PFSK-1 (cell line): ENCODE data around the gene FUS.

Experiments
- FOXP2 ChIP-seq: optimal IDR thresholded peaks from 2 replicates; pipeline ENCODE3; 2011; ENCODE audit warnings: borderline replicate concordance, control low read depth, inconsistent platforms; ENCODE audit not compliant: insufficient read depth; ENCODE audit errors: extremely low read length, extremely low read depth
- POLR2AphosphoS5 ChIP-seq: IDR thresholded peaks from 2 replicates; pipeline ENCODE4 v1.6.1; 2012; ENCODE audit warnings: low read depth, mild to moderate bottlenecking, control low read depth, low read length, moderate library complexity
- REST ChIP-seq, 2 experiments: IDR thresholded peaks; 2 replicates each; pipeline versions ENCODE4 v1.6.1 to v1.8.0; 2011 to 2012; ENCODE audit warnings: low read depth in 2 of 2, low read length in 2 of 2, control low read depth in 1 of 2, inconsistent platforms in 1 of 2, mild to moderate bottlenecking in 1 of 2, moderate library complexity in 1 of 2; ENCODE audit not compliant: insufficient read depth in 1 of 2
- SIN3A ChIP-seq: IDR thresholded peaks from 2 replicates; pipeline ENCODE4 v1.6.1; 2012; ENCODE audit warnings: mild to moderate bottlenecking, low read length, moderate library complexity, borderline replicate concordance; ENCODE audit not compliant: insufficient read depth
- TAF1 ChIP-seq: IDR thresholded peaks from 2 replicates; pipeline ENCODE4 v1.6.1; 2012; ENCODE audit warnings: low read length, control low read depth, borderline replicate concordance; ENCODE audit not compliant: insufficient read depth

FUS gene

DNA sequence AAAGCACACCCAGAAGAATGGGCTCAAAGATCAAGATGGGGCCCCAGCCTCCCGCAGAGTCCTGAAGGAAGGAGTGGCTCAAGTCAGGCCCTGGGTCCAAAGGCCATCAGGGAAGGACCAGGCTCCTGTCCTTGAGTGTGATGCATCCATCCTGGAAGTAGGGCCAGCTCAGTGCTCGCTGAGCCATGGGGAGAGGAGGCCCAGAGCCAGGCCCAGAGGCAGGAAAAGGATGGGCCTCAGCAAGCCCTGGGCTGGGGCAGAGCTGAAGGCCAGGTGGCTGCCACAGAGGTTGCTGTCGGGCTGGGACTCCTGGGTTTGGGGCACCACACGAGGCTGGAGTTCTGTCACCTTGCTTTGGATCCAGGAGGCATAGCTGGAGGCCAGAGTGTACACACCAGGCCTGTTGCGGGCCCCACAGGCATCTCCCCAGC, 48.1 kb upstream of the FUS start:
- TF ChIP-seq FOXP2 (no peak), SIN3A (no peak), POLR2AphosphoS5 (no peak), REST (IDR thresholded peaks at IDR 0.05; ENCODE audit: insufficient read depth in 1 of 2, low read depth in 2 of 2, low read length in 2 of 2) (no peak), TAF1 (no peak)

DNA sequence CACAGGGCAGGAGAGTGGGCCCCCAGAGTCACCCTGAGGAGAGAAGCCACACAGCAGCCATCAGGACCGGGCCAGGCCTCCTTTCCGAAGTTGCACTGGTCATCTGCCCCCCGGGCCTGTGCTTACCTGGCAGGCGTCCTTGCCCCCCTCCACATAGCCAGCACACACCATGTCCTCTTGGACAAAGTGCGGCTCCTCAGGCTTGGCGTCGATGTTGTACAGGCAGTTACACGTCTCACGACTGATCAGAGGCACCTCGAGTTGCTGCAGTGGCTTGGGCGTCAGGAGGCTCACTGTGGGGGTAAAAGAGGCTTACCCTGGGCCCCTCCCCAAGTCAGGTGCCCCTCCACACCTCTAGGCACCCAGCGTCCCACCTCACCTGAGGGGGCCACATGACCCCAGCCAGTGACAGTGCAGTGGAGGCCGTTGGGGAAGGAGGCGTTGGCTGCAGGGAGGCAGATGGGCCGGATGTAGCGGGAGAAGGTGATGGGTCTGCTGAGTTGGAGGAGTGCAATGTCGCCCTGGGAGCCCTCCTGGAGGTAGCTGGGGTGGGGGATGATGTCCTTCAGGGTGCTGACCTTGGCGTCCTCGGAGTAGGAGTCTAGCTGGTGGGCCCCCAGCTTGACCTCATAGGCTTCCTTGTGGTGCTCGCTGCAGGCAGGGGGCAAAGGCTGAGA, 47.5 kb upstream of the FUS start:
- TF ChIP-seq TAF1 (no peak), SIN3A (no peak)

DNA sequence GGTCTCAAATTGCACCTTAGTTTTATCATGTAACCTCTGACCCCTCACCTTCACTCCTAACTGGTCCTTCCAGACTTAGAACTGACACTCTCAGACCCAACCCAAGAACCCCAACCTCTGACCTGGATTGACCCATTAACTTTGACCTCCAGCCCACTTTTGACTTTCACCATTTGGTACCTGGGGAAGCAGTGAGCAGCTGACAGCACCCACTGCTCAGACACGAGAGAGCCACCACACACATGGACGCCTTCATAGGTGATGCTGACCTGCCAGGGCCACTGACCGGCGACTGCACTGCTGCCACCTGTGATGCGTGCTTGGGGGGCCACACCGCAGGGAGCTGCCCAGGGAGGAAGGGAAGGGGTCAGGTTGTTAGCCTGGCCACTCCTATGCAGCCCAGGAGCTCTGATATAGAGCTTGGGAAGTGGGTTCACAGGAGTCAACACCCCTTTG, 46.9 kb upstream of the FUS start:
- TF ChIP-seq SIN3A (no peak), FOXP2 (no peak), REST (IDR thresholded peaks at IDR 0.05; ENCODE audit: insufficient read depth in 1 of 2, low read depth in 2 of 2, low read length in 2 of 2) (no peak), TAF1 (no peak), POLR2AphosphoS5 (no peak)

GRCh38 chr16:31134091-31134571, 45.8 kb upstream of the FUS start:
- TF ChIP-seq REST (IDR thresholded peaks at IDR 0.05; ENCODE audit: insufficient read depth in 1 of 2, low read depth in 2 of 2, low read length in 2 of 2) (no peak), TAF1 (no peak), FOXP2 (no peak), POLR2AphosphoS5 (no peak), SIN3A (no peak)

DNA sequence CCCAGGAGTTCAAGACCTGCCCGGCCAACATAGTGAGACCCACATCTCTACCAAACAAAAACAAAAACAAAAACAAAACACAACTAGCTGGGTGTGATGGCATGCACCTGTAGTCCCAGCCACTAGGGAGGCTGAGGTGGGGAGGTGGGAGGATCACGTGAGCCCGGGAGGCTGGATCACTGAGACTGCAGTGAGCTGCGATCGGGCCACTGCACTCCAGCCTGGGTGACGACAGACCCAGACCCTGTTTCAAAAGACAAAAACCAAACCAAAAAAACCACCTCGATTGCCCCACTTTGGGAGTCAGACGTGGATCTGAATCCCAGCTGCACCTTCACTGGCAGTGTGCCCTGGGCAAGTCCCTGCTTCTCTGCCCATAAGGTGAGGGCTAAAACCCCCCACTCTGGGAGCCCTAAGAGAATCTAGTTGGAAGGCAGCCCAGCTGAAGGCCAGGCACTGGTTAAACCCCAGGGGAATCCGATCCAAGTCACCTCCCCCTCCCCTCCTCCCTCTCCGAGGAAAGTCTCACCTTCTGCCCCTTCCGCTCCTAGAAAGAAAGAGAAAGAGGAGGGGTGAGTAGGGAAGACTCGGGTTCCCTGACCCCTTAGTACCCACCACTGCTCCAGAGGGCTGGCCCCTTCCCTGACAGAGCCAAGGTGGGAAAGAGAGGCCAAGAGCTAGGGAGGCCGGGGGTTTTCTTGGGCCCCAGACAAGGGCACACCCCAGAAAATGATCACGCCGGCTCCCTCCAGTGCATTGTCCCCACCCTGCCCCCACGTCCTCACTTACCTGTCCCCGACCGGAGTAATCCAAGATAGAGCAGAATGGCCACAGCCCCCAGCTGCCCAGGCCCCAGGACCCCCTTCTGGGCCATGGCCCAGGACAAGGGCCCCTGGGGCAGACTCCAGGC, 45.1 kb upstream of the FUS start:
- no peak for TF ChIP-seq REST (IDR thresholded peaks at IDR 0.05; ENCODE audit: insufficient read depth in 1 of 2, low read depth in 2 of 2, low read length in 2 of 2)
- TF ChIP-seq TAF1, result no peak
- no peak for TF ChIP-seq FOXP2
- TF ChIP-seq SIN3A, result no peak
- TF ChIP-seq POLR2AphosphoS5, result no peak
